ENCODE measurements around the gene TMEM212.

The TMEM212 gene

GRCh38 chr3:171888466-171888865 is 45.3 kb downstream of the TMEM212 start:
- Histone ChIP-seq H3K27me3 (ENCODE audit: insufficient read depth, poor library complexity, severe bottlenecking) (no peaks in the 10 kb centered on the region), H3K4me3 (replicated peaks; ENCODE audit: insufficient read depth, low read length) (no peak overlapping the region), H3K27ac (replicated peaks) (no peak overlapping the region)
- TF ChIP-seq CTCF (IDR thresholded peaks at IDR 0.05; ENCODE audit: insufficient read depth, low read length) (no peak), SPI1 (IDR thresholded peaks at IDR 0.05; ENCODE audit: borderline replicate concordance, low read depth) (no peak), POLR2AphosphoS5 (IDR thresholded peaks at IDR 0.05; ENCODE audit: low read depth) (no peak), REST (IDR thresholded peaks at IDR 0.05; ENCODE audit: insufficient replicate concordance, low read depth) (no peak), GABPA (IDR thresholded peaks at IDR 0.05; ENCODE audit: low read depth) (no peak)
- DNase-seq (ENCODE audit: low read depth in 1 of 2, low spot score in 1 of 2): no peak

- no peaks in the 10 kb centered on the region for H3K27me3 ChIP-seq (ENCODE audit: insufficient read depth, poor library complexity, severe bottlenecking)
- TF ChIP-seq REST (IDR thresholded peaks at IDR 0.05; ENCODE audit: insufficient replicate concordance, low read depth): no peak
- no peak for TF ChIP-seq POLR2AphosphoS5 (IDR thresholded peaks at IDR 0.05; ENCODE audit: low read depth)
- no peak for TF ChIP-seq GABPA (IDR thresholded peaks at IDR 0.05; ENCODE audit: low read depth)
- TF ChIP-seq SPI1 (IDR thresholded peaks at IDR 0.05; ENCODE audit: borderline replicate concordance, low read depth): no peak
- no peak for TF ChIP-seq CTCF (IDR thresholded peaks at IDR 0.05; ENCODE audit: insufficient read depth, low read length)
- H3K27ac ChIP-seq (replicated peaks): no peak overlapping the region
- DNase-seq (ENCODE audit: low read depth in 1 of 2, low spot score in 1 of 2): no peak
- no peak overlapping the region for H3K4me3 ChIP-seq (replicated peaks; ENCODE audit: insufficient read depth, low read length)
Observed at GRCh38 chr3:171890398-171890797, 47.2 kb downstream of the TMEM212 start.

- H3K4me3 ChIP-seq (replicated peaks; ENCODE audit: insufficient read depth, low read length): no peak overlapping the region
- H3K27ac ChIP-seq (replicated peaks): no peak overlapping the region
- no peaks in the 10 kb centered on the region for H3K27me3 ChIP-seq (ENCODE audit: insufficient read depth, poor library complexity, severe bottlenecking)
- DNase-seq (ENCODE audit: low read depth in 1 of 2, low spot score in 1 of 2): no peak
- no peak for TF ChIP-seq SPI1 (IDR thresholded peaks at IDR 0.05; ENCODE audit: borderline replicate concordance, low read depth)
- no peak for TF ChIP-seq POLR2AphosphoS5 (IDR thresholded peaks at IDR 0.05; ENCODE audit: low read depth)
- TF ChIP-seq GABPA (IDR thresholded peaks at IDR 0.05; ENCODE audit: low read depth): no peak
- no peak for TF ChIP-seq REST (IDR thresholded peaks at IDR 0.05; ENCODE audit: insufficient replicate concordance, low read depth)
- TF ChIP-seq CTCF (IDR thresholded peaks at IDR 0.05; ENCODE audit: insufficient read depth, low read length): no peak
Observed at GRCh38 chr3:171892457-171892856, 49.3 kb downstream of the TMEM212 start.
